HG02840 (cell line): ENCODE results near the gene HLA-DRB1.

Experiments
- ATAC-seq: cut with Tn5 transposase; IDR thresholded peaks from one replicate; pipeline ENCODE4 v1.9.1; 2021; ENCODE audit warnings: mild to moderate bottlenecking, moderate library complexity, moderate number of reproducible peaks; ENCODE audit not compliant: unreplicated experiment, low FRiP score

The HLA-DRB1 gene

GRCh38 chr6:32565511-32565910 lies 24.1 kb downstream of the HLA-DRB1 start:
- no peak for ATAC-seq

GRCh38 chr6:32562940-32563339 lies 26.7 kb downstream of the HLA-DRB1 start:
- no peak for ATAC-seq

GRCh38 chr6:32559747-32560146 lies 29.9 kb downstream of the HLA-DRB1 start:
- ATAC-seq, result no peak

GRCh38 chr6:32558426-32559057 lies 31.1 kb downstream of the HLA-DRB1 start:
- no peak for ATAC-seq

- ATAC-seq, result no peak
These were observed 35.3 kb downstream of the HLA-DRB1 start for GRCh38 chr6:32554116-32554965.

GRCh38 chr6:32553037-32553742 lies 36.5 kb downstream of the HLA-DRB1 start:
- no peak for ATAC-seq

GRCh38 chr6:32551410-32551809 lies 38.2 kb downstream of the HLA-DRB1 start:
- no peak for ATAC-seq

- ATAC-seq, result no peak
These were observed 49.8 kb downstream of the HLA-DRB1 start for GRCh38 chr6:32539839-32540238.

- peak; percentile 38 for ATAC-seq
These were observed 59.2 kb downstream of the HLA-DRB1 start for GRCh38 chr6:32530431-32530793.

GRCh38 chr6:32529697-32530430 lies 59.8 kb downstream of the HLA-DRB1 start, which contains the start of gene HLA-DRB5:
Gene HLA-DRB5 (minus strand): TSS chr6:32530287. CDS start chr6:32530224, 63 bp downstream.
- peak; percentile 82 for ATAC-seq
